Measurements from ENCODE around the gene AP3B1. TPM values are rescaled to one million over a fixed set of nuclear protein-coding genes. Genes with fewer than 3 reads are reported as not detected.

Gene AP3B1
- total RNA-seq, 2 donors from 2014 or later, result 53.4 to 74.0 TPM

DNA sequence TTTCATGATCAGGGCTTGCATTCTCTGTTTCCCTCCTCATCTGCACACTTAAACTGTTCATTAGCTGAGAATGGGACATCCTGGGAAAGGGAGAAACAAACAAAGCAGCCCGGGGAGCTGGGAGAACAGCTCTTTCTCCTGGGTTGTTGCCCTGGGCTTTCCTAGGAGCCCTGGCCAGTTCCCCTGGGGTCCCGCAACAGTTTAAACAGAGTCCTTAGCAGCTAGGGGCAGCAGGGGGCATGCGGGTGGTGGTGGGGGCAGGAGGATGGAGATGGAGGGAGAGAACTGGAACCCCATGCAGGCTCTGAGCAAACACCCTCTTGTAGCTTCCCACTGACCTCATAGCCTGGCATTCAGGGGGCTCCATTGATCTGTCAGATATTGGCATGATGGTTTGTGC lies 309.3 kb downstream of the AP3B1 start:
- H3K27me3 Mint-ChIP-seq (ENCODE audit: insufficient read depth), result peaks cover 17% of the 10 kb centered on the region
- Histone ChIP-seq H3K27me3 (ENCODE audit: control insufficient read depth, insufficient read depth, low read length, poor library complexity, severe bottlenecking) (no peaks in the 10 kb centered on the region), H3K4me1 (ENCODE audit: control insufficient read depth, insufficient read depth, low read length) (peaks cover 15% of the 10 kb centered on the region), H3K36me3 (ENCODE audit: control insufficient read depth, insufficient read depth, low read length) (no peaks in the 10 kb centered on the region), H3K9me3 (ENCODE audit: control insufficient read depth, low read length) (no peaks in the 10 kb centered on the region), H3K9ac (ENCODE audit: extremely low read depth, low read length, poor library complexity, severe bottlenecking) (no peak overlapping the region), H3K27ac (ENCODE audit: low read depth, low read length) (no peak overlapping the region), H3K4me3 (ENCODE audit: low read length) (no peak overlapping the region)
- H3K27ac Mint-ChIP-seq, result no peak overlapping the region
- TF ChIP-seq, protein P1, sequence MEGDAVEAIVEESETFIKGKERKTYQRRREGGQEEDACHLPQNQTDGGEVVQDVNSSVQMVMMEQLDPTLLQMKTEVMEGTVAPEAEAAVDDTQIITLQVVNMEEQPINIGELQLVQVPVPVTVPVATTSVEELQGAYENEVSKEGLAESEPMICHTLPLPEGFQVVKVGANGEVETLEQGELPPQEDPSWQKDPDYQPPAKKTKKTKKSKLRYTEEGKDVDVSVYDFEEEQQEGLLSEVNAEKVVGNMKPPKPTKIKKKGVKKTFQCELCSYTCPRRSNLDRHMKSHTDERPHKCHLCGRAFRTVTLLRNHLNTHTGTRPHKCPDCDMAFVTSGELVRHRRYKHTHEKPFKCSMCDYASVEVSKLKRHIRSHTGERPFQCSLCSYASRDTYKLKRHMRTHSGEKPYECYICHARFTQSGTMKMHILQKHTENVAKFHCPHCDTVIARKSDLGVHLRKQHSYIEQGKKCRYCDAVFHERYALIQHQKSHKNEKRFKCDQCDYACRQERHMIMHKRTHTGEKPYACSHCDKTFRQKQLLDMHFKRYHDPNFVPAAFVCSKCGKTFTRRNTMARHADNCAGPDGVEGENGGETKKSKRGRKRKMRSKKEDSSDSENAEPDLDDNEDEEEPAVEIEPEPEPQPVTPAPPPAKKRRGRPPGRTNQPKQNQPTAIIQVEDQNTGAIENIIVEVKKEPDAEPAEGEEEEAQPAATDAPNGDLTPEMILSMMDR (conservative IDR thresholded peaks at IDR 0.05), result no peak
- WGBS, 2 experiments (ENCODE audit: insufficient coverage in 1 of 2, insufficient read length in 1 of 2), result 33 to 70% methylated on average over 1 to 3 of the region's 3 CpGs
- no peaks in the 10 kb centered on the region for H3K9me3 Mint-ChIP-seq
- H3K4me3 Mint-ChIP-seq, result no peak overlapping the region
- no peaks in the 10 kb centered on the region for H3K36me3 Mint-ChIP-seq (ENCODE audit: low read depth)
- H3K4me1 Mint-ChIP-seq, result peaks cover 35% of the 10 kb centered on the region
- peak; percentile 63 for DNase-seq

DNA sequence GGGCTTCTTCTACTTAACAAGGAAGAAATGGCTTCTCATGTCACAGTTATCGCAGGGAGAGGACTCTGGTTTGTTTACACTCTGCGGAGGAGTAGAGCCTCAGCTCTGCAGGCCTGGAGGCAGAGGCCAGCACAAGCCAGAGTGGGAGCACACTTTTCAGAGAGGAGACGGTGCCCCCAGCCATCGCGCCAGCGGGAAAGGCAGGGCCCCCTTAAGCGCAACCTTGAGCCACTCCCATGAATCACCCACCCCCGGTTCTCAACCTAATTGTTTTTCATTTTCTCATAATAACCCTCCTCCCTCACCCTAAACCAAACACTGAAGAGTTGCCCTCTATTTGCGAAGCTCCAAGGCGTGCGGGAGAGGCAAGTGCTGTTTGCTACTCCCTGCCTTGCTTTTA lies 309.9 kb downstream of the AP3B1 start:
- no peaks in the 10 kb centered on the region for H3K36me3 ChIP-seq (ENCODE audit: control insufficient read depth, insufficient read depth, low read length)
- no peaks in the 10 kb centered on the region for H3K9me3 ChIP-seq (ENCODE audit: control insufficient read depth, low read length)
- Mint-ChIP-seq H3K9me3 (no peaks in the 10 kb centered on the region), H3K27ac (no peak overlapping the region), H3K4me3 (peak overlapping the region; percentile 8), H3K27me3 (ENCODE audit: insufficient read depth) (peaks cover 24% of the 10 kb centered on the region), H3K4me1 (peaks cover 32% of the 10 kb centered on the region), H3K36me3 (ENCODE audit: low read depth) (no peaks in the 10 kb centered on the region)
- peaks cover 12% of the 10 kb centered on the region for H3K4me1 ChIP-seq (ENCODE audit: control insufficient read depth, insufficient read depth, low read length)
- WGBS, 2 experiments (ENCODE audit: insufficient coverage in 1 of 2, insufficient read length in 1 of 2), result 42 to 72% methylated on average over 4 to 11 of the region's 11 CpGs
- H3K27me3 ChIP-seq (ENCODE audit: control insufficient read depth, insufficient read depth, low read length, poor library complexity, severe bottlenecking), result peaks cover 3% of the 10 kb centered on the region
- H3K27ac ChIP-seq (ENCODE audit: low read depth, low read length), result no peak overlapping the region
- no peak for DNase-seq
- TF ChIP-seq, protein P1 (conservative IDR thresholded peaks at IDR 0.05), result no peak
- no peak overlapping the region for H3K4me3 ChIP-seq (ENCODE audit: low read length)
- no peak overlapping the region for H3K9ac ChIP-seq (ENCODE audit: extremely low read depth, low read length, poor library complexity, severe bottlenecking)

DNA sequence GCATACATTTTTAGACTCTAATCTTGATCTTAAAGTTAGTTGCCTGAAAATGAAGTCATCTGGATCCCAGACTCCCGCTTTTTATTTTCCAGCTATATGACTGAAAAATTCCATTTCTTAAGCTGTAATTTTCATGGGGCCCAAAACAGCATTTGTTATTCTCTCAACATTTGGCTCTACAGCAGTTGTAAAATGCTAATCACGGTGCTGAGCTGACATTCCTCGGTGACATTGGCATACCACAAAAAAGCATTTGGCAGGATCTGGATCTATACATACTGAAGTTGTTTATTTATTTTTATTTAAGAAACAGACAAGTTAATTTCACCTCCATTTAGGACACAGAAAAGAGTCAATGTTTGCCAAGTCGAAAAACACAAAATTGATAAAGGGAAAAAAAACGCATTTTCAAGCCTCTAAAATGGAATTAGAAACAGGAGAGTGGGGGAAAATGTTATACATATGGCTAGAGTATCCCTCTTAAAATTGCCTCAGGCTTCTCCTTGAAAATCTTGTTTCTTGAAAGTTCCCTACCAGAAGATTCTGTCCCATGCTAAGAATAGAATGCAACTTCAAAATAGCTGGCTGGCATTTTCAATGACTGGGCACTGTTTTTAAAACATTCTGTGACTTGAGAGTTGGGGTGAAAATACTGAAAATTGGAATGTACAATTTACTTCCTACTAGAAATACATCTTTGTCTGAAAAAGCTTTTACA lies 310.9 kb downstream of the AP3B1 start:
- TF ChIP-seq, protein P1 (conservative IDR thresholded peaks at IDR 0.05), result no peak
- Histone ChIP-seq H3K9ac (ENCODE audit: extremely low read depth, low read length, poor library complexity, severe bottlenecking) (no peak overlapping the region), H3K9me3 (ENCODE audit: control insufficient read depth, low read length) (no peaks in the 10 kb centered on the region), H3K27me3 (ENCODE audit: control insufficient read depth, insufficient read depth, low read length, poor library complexity, severe bottlenecking) (peaks cover 12% of the 10 kb centered on the region), H3K4me3 (ENCODE audit: low read length) (no peak overlapping the region), H3K4me1 (ENCODE audit: control insufficient read depth, insufficient read depth, low read length) (peaks cover 8% of the 10 kb centered on the region), H3K36me3 (ENCODE audit: control insufficient read depth, insufficient read depth, low read length) (no peaks in the 10 kb centered on the region), H3K27ac (ENCODE audit: low read depth, low read length) (no peak overlapping the region)
- Mint-ChIP-seq H3K27me3 (ENCODE audit: insufficient read depth) (peaks cover 33% of the 10 kb centered on the region), H3K36me3 (ENCODE audit: low read depth) (no peaks in the 10 kb centered on the region), H3K4me1 (peaks cover 32% of the 10 kb centered on the region), H3K4me3 (no peak overlapping the region), H3K27ac (no peak overlapping the region), H3K9me3 (no peaks in the 10 kb centered on the region)
- DNase-seq, result no peak
- WGBS, 2 experiments (ENCODE audit: insufficient coverage in 1 of 2, insufficient read length in 1 of 2), result 75 to 94% methylated on average over 3 to 5 of the region's 5 CpGs
